GM12872 (cell line): Measurements from ENCODE around the gene GALNTL6.

Experiments
- CTCF ChIP-seq: IDR thresholded peaks from 3 replicates; pipeline ENCODE4 v1.5.1; 2011; ENCODE audit warnings: low read depth, mild to moderate bottlenecking, low read length, moderate library complexity; ENCODE audit not compliant: insufficient read depth

Gene GALNTL6

GRCh38 chr4:172486531-172486930 lies 673.3 kb downstream of the GALNTL6 start:
- TF ChIP-seq CTCF: no peak

- no peak for TF ChIP-seq CTCF
Observed at GRCh38 chr4:172489861-172490260, 676.7 kb downstream of the GALNTL6 start.

GRCh38 chr4:172495769-172496168 lies 682.6 kb downstream of the GALNTL6 start:
- no peak for TF ChIP-seq CTCF

- no peak for TF ChIP-seq CTCF
Observed at GRCh38 chr4:172497321-172497720, 684.1 kb downstream of the GALNTL6 start.

- no peak for TF ChIP-seq CTCF
Observed at GRCh38 chr4:172514011-172514410, 700.8 kb downstream of the GALNTL6 start.

- TF ChIP-seq CTCF: no peak
Observed at GRCh38 chr4:172514801-172515200, 701.6 kb downstream of the GALNTL6 start.

GRCh38 chr4:172515266-172515879 lies 702.2 kb downstream of the GALNTL6 start:
- no peak for TF ChIP-seq CTCF
